NCI-H524 treated with DMSO at 0.1 percent for 48 hours (cell line): ENCODE results near the gene ERC2.

ENCODE experiments used
- DNase-seq: peaks from one replicate; lab custom pipeline; 2025; lab: John Stamatoyannopoulos, UW

Gene ERC2

GRCh38 chr3:56189536-56189935 is 278.7 kb downstream of the ERC2 start:
- DNase-seq = no peak

GRCh38 chr3:56188201-56188600 is 280.1 kb downstream of the ERC2 start:
- DNase-seq = no peak

- no peak for DNase-seq
Observed at GRCh38 chr3:56187051-56187450, 281.2 kb downstream of the ERC2 start.

- no peak for DNase-seq
Observed at GRCh38 chr3:56185827-56186226, 282.4 kb downstream of the ERC2 start.

- no peak for DNase-seq
Observed at GRCh38 chr3:56183529-56183928, 284.7 kb downstream of the ERC2 start.

GRCh38 chr3:56180433-56180832 is 287.8 kb downstream of the ERC2 start:
- no peak for DNase-seq

GRCh38 chr3:56173601-56174000 is 294.7 kb downstream of the ERC2 start:
- no peak for DNase-seq

- no peak for DNase-seq
Observed at GRCh38 chr3:56164436-56164835, 303.8 kb downstream of the ERC2 start.

GRCh38 chr3:56157693-56158362 is 310.4 kb downstream of the ERC2 start:
- DNase-seq = no peak

GRCh38 chr3:56154297-56154696 is 314.0 kb downstream of the ERC2 start:
- no peak for DNase-seq

GRCh38 chr3:56147354-56147753 is 320.9 kb downstream of the ERC2 start:
- DNase-seq = no peak

- no peak for DNase-seq
Observed at GRCh38 chr3:56145410-56145809, 322.9 kb downstream of the ERC2 start.

GRCh38 chr3:56144805-56145204 is 323.5 kb downstream of the ERC2 start:
- no peak for DNase-seq

- no peak for DNase-seq
Observed at GRCh38 chr3:56137415-56137814, 330.9 kb downstream of the ERC2 start.

- DNase-seq = no peak
Observed at GRCh38 chr3:56136514-56136913, 331.8 kb downstream of the ERC2 start.

- no peak for DNase-seq
Observed at GRCh38 chr3:56135941-56136340, 332.3 kb downstream of the ERC2 start.

GRCh38 chr3:56133423-56133822 is 334.8 kb downstream of the ERC2 start:
- no peak for DNase-seq

- no peak for DNase-seq
Observed at GRCh38 chr3:56132762-56133161, 335.5 kb downstream of the ERC2 start.

GRCh38 chr3:56131974-56132590 is 336.2 kb downstream of the ERC2 start:
- DNase-seq = no peak

- DNase-seq = no peak
Observed at GRCh38 chr3:56130036-56130435, 338.2 kb downstream of the ERC2 start.

GRCh38 chr3:56126632-56127031 is 341.6 kb downstream of the ERC2 start:
- DNase-seq = no peak

GRCh38 chr3:56125358-56126005 is 342.8 kb downstream of the ERC2 start:
- no peak for DNase-seq

- no peak for DNase-seq
Observed at GRCh38 chr3:56124546-56124945, 343.7 kb downstream of the ERC2 start.

- no peak for DNase-seq
Observed at GRCh38 chr3:56123487-56123886, 344.8 kb downstream of the ERC2 start.
